ENCODE measurements around the gene TACR1. TPM values are rescaled to one million over a fixed set of nuclear protein-coding genes. Genes with fewer than 3 reads are reported as not detected.
A peak's percentile ranks its signal among the peaks of the same experiment; 100 is the strongest.

The TACR1 gene
- total RNA-seq, 2 donors from 2014 or later: 3.9 to 6.0 TPM

DNA sequence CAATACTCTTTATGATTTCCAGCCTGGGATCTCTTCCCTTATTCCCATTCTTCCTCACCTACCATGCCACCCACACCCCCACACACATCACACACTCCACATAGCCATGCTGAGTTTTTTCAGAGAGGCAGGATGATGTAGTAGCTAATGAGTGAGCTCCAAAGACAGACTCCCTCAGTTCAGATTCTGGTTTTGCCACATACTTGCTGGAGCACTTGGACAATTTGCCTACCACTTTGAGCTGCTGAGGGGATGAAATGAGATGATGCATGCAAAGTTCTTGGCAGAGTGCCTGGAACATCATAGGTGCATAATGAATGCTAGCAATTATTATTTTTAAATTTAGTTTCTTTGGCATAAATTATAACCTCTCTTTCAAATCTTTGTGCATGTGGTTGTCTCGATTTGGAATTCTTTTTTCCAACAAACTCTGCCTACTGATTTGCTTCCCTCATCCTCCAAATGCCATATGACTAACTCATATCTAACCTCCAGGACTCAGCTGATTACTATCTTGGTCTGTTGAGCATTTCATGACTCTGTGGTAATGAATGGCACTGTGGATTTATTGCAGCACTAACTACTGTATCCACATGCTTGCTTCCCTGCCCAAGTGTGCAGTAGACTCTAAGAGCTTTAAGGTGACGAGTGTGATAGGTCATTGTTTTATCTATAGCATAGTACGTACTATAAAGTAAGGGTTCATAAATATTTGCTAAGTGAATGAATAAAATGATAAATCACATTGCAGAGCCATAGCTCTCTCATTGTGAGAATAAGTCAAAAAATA lies 99.1 kb downstream of the TACR1 start:
- Histone ChIP-seq H3K27ac (no peak overlapping the region), H3K4me1 (ENCODE audit: control insufficient read depth in 1 of 2, low read depth in 2 of 2) (no peaks in the 10 kb centered on the region), H3K36me3 (no peaks in the 10 kb centered on the region), H3K4me3 (no peak overlapping the region), H3K9me3 (no peaks in the 10 kb centered on the region), H3K27me3 (replicated peaks; ENCODE audit: insufficient read depth) (no peaks in the 10 kb centered on the region)
- TF ChIP-seq CTCF (IDR thresholded peaks at IDR 0.05): no peak
- no peak for ATAC-seq (ENCODE audit: insufficient number of reproducible peaks, low FRiP score, low read depth)
- DNase-seq (ENCODE audit: low spot score): no peak

GRCh38 chr2:75099521-75099922 lies 99.8 kb downstream of the TACR1 start:
- ATAC-seq (ENCODE audit: insufficient number of reproducible peaks, low FRiP score, low read depth) (no peak), DNase-seq (ENCODE audit: low spot score) (no peak)
- Histone ChIP-seq H3K4me3 (no peak overlapping the region), H3K36me3 (no peaks in the 10 kb centered on the region), H3K27ac (no peak overlapping the region), H3K9me3 (no peaks in the 10 kb centered on the region), H3K27me3 (replicated peaks; ENCODE audit: insufficient read depth) (no peaks in the 10 kb centered on the region), H3K4me1 (ENCODE audit: control insufficient read depth in 1 of 2, low read depth in 2 of 2) (no peaks in the 10 kb centered on the region)
- TF ChIP-seq CTCF (IDR thresholded peaks at IDR 0.05): no peak

DNA sequence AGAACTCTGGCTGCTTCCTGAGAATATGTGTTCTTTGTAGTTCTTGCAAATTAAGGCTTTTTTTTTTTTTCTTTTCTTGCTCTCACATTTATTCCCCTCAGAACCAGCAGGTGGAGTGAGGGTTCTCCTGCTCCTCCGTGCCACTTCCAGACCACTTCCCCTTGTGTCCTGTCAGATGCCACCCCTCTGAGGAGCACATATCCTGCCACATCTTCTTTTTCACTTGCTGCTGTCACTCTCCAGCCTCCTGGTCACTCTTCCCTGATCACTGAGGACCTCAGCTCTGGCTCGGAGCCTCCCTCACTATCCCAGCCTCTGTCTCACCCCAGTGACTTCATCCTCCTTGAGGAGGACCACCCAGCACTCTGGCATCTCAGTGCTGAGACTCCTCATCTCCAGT lies 100.5 kb downstream of the TACR1 start:
- Histone ChIP-seq H3K27ac (no peak overlapping the region), H3K36me3 (no peaks in the 10 kb centered on the region), H3K27me3 (replicated peaks; ENCODE audit: insufficient read depth) (no peaks in the 10 kb centered on the region), H3K9me3 (no peaks in the 10 kb centered on the region), H3K4me1 (ENCODE audit: control insufficient read depth in 1 of 2, low read depth in 2 of 2) (no peaks in the 10 kb centered on the region), H3K4me3 (no peak overlapping the region)
- no peak for ATAC-seq (ENCODE audit: insufficient number of reproducible peaks, low FRiP score, low read depth)
- TF ChIP-seq CTCF (IDR thresholded peaks at IDR 0.05): peak; percentile 32
- no peak for DNase-seq (ENCODE audit: low spot score)

DNA sequence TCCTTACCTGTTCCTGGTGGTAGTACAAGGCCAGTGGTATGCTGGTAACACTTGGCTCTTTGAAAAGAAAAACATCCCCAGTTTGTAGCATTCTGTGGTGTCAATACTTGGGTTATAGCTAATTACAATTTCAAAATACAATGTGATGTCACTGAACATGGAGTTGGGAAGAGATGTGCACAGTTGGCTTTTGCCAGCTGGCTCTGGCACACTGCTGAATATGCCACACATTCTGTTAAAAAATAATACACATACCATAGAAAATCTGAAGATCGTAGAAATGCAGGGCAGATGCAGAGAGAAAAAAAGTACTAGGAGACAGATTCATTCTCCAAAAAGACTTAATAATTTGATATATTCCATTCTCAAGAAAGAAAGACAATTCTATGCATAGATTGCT lies 101.5 kb downstream of the TACR1 start:
- no peaks in the 10 kb centered on the region for H3K4me1 ChIP-seq (ENCODE audit: control insufficient read depth in 1 of 2, low read depth in 2 of 2)
- no peaks in the 10 kb centered on the region for H3K36me3 ChIP-seq
- TF ChIP-seq CTCF (IDR thresholded peaks at IDR 0.05): no peak
- DNase-seq (ENCODE audit: low spot score): no peak
- H3K27me3 ChIP-seq (replicated peaks; ENCODE audit: insufficient read depth): no peaks in the 10 kb centered on the region
- ATAC-seq (ENCODE audit: insufficient number of reproducible peaks, low FRiP score, low read depth): no peak
- H3K27ac ChIP-seq: no peak overlapping the region
- H3K9me3 ChIP-seq: no peaks in the 10 kb centered on the region
- no peak overlapping the region for H3K4me3 ChIP-seq

- no peak for DNase-seq (ENCODE audit: low spot score)
- no peak for TF ChIP-seq CTCF (IDR thresholded peaks at IDR 0.05)
- Histone ChIP-seq H3K4me1 (ENCODE audit: control insufficient read depth in 1 of 2, low read depth in 2 of 2) (no peaks in the 10 kb centered on the region), H3K4me3 (no peak overlapping the region), H3K27me3 (replicated peaks; ENCODE audit: insufficient read depth) (no peaks in the 10 kb centered on the region), H3K36me3 (no peaks in the 10 kb centered on the region), H3K9me3 (no peaks in the 10 kb centered on the region), H3K27ac (no peak overlapping the region)
- no peak for ATAC-seq (ENCODE audit: insufficient number of reproducible peaks, low FRiP score, low read depth)
These were observed 104.9 kb downstream of the TACR1 start for GRCh38 chr2:75094405-75094804.
